Gastroesophageal sphincter (tissue), 3 donors: ENCODE data around the gene TMEM54.

Source experiments
- CTCF ChIP-seq, 4 experiments: fragments of 200-600 bp in 2 of 4; fragments of 450-650 bp in 2 of 4; sonication (generic) in 1 of 4; IDR thresholded peaks; one replicate each; pipeline ENCODE4 v1.5.1; 2017 to 2019; ENCODE audit warnings: antibody characterized with exemption in 4 of 4, mild to moderate bottlenecking in 2 of 4, moderate library complexity in 2 of 4
- EP300 ChIP-seq: sonication (generic); formaldehyde crosslinking; IDR thresholded peaks from one replicate; pipeline ENCODE4 v1.6.1; 2017; ENCODE audit warnings: antibody characterized with exemption, mild to moderate bottlenecking
- POLR2A ChIP-seq, 2 donors: fragments of 450-650 bp; IDR thresholded peaks; one replicate each; pipeline ENCODE4 v1.6.1; 2017; ENCODE audit warnings: antibody characterized with exemption in 2 of 2, mild to moderate bottlenecking in 2 of 2, moderate library complexity in 1 of 2

- TF ChIP-seq CTCF (IDR thresholded peaks at IDR 0.05) (no peak), POLR2A (IDR thresholded peaks at IDR 0.05) (no peak), EP300 (no peak)
Measured at GRCh38 chr1:32934535-32934934, 33.3 kb upstream of the TMEM54 start.
